ENCODE data around the gene INPP5K. TPM values are rescaled to one million over a fixed set of nuclear protein-coding genes. Genes with fewer than 3 reads are reported as not detected.

Gene INPP5K
- total and polyA plus RNA-seq, 10 of the 15 experiments (the other 5 are each of a cell fraction or from before 2014, with no cell fraction given) = 0.58 to 41.2 (median 23.3) TPM

DNA sequence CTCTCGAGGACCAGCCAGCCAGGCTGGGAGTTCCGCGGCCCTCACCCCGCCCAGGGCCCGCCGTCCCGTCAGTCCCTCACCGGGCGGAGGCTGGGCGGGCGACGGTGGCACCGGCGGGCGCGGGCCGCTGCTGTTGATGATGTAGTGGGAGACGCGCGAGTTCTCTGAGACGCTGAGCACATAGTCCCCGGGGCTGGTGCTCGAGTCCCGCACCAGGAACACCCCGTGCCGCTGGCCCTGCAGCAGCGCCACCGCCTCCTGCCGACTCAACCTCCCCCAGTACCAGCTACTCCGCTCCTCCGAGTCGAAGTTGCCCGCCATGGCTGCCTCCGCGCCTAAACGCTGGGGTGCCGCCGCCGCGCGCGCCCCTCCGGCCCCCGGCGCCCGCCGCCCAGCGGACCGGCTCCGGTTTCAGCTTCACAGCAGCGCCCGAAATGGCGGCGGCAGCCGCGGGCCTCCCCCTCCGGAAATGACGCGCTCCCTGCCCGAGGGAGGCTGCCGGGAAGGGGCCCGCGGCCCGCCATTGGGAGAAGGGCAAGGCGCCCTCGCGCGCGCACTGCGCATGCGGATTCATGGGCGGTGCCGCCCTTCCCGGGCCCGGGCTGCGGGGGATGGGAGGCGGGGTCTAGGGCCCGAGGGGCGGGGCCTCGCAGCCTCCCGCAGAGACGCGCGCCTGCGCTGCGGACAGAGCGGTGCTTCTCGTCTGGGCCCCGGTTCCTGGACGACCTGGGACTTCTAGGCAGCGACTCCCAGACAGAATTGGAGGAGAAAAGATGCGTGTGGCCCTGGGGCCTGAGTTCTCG, 60.4 kb downstream of the INPP5K start, which contains the start of gene CRK (continued):
- TF ChIP-seq SPI1 (IDR thresholded peaks at IDR 0.05; ENCODE audit: borderline replicate concordance, insufficient read depth, low read depth, low read length) = no peak
- TF ChIP-seq ZZZ3 (IDR thresholded peaks at IDR 0.05; ENCODE audit: control insufficient read depth, insufficient read length, low read depth) = no peak
- TF ChIP-seq GABPA (IDR thresholded peaks at IDR 0.05; ENCODE audit: low read depth) = peak; percentile 87
- TF ChIP-seq HDAC6 (IDR thresholded peaks at IDR 0.05; ENCODE audit: unreplicated experiment) = no peak
- TF ChIP-seq POLR2AphosphoS5 (IDR thresholded peaks at IDR 0.05; ENCODE audit: low read length) = peak; percentile 91
- no peak for TF ChIP-seq MLLT1 (IDR thresholded peaks at IDR 0.05)

GRCh38 chr17:1455291-1455796, 61.1 kb downstream of the INPP5K start:
- Histone ChIP-seq H3K4me1 (ENCODE audit: control insufficient read depth, insufficient read depth, low read length) (peaks cover 3% of the 10 kb centered on the region; the same call in 1 of the 2 replicates), H3K36me3 (ENCODE audit: control insufficient read depth in 2 of 2, insufficient read depth in 2 of 2, low read length in 1 of 2) (peaks cover 0 to 6% of the 10 kb centered on the region in 2 experiments; a peak in 1 of 4 replicates), H3K79me2 (ENCODE audit: control insufficient read depth, insufficient read depth, low read length) (peaks cover 51% of the 10 kb centered on the region), H3K27ac (ENCODE audit: control insufficient read depth, insufficient read depth) (peak overlapping the region; percentile 89), H4K20me1 (ENCODE audit: control insufficient read depth, insufficient read depth) (peaks cover 7% of the 10 kb centered on the region; the same call in 1 of the 2 replicates), H3K9ac (ENCODE audit: control insufficient read depth, insufficient read depth, low read length) (peak overlapping the region; percentile 90), H3K4me2 (ENCODE audit: control insufficient read depth, insufficient read depth) (peak overlapping the region; percentile 83), H3K9me3 (replicated peaks; ENCODE audit: control insufficient read depth, insufficient read depth, low read length) (no peaks in the 10 kb centered on the region), H2AFZ (ENCODE audit: control insufficient read depth, low read depth, low read length) (peak overlapping the region; percentile 79), H3K4me3 (peak overlapping the region; percentile 73), H3K27me3 (replicated peaks in 1 of 2; ENCODE audit: control insufficient read depth in 2 of 2, insufficient read depth in 2 of 2, low read length in 1 of 2) (no peaks in the 10 kb centered on the region)
- ChIA-PET RAD21 (ENCODE audit: unreplicated experiment) (interaction anchor here (1.2 to 1.3 kb wide), 2 partner anchors 32 to 93 kb away, joined by 3 to 4 read pairs; no protein-coding TSS in a partner anchor), SMC1A (ENCODE audit: uncharacterized antibody, unreplicated experiment) (interaction anchor here (1.5 kb wide), 1 partner anchor 90 kb away, joined by 5 read pairs; no protein-coding TSS in a partner anchor), POLR2A (interaction anchor here (1.0 to 1.7 kb wide), 4 partner anchors 19 to 61 kb away, joined by 3 to 5 read pairs (median 4); partner anchors contain the start of gene INPP5K), CTCF (interaction anchor here (0.6 to 1.9 kb wide), 4 partner anchors 39 to 90 kb away, joined by 3 to 7 read pairs (median 3); no protein-coding TSS in a partner anchor)
- intact Hi-C loops (cut with micrococcal nuclease; ENCODE audit: unreplicated experiment) = loop anchor here (1.0 kb wide), 1 partner anchor 90 kb away; no protein-coding TSS in a partner anchor
- ATAC-seq (peak; percentile 66), FAIRE-seq (no peak), DNase-seq (ENCODE audit: low read depth, low spot score) (no peak)
- BruUV-seq (replicated peaks) = no TSS peak
- 0% methylated on average over 20 of the region's 31 CpGs for WGBS (ENCODE audit: insufficient coverage, insufficient replicate concordance, low lambda C conversion rate, missing lambda C conversion rate)
- in situ Hi-C loops (cut with MboI) = no loop called here
- no peak for TF ChIP-seq HDGF (IDR thresholded peaks at IDR 0.05)
- no peak for TF ChIP-seq POLR2A (IDR thresholded peaks at IDR 0.05; ENCODE audit: low read depth, low read length)
- no peak for TF ChIP-seq ATF2 (IDR thresholded peaks at IDR 0.05; ENCODE audit: low read length)
- TF ChIP-seq YY1 (IDR thresholded peaks at IDR 0.05; ENCODE audit: low read depth, low read length) = 0 out of 2 replicates have a peak, but pooled peaks have one; percentile 33
- TF ChIP-seq SMC3 (IDR thresholded peaks at IDR 0.05; ENCODE audit: borderline replicate concordance, low read length) = peak; percentile 15; the same call in 1 of the 2 replicates
- peak; percentile 14 to 45; a peak in 3 of 4 replicates for TF ChIP-seq IKZF2 (IDR thresholded peaks at IDR 0.05)
- TF ChIP-seq YBX1 (IDR thresholded peaks at IDR 0.05) = no peak
- no peak for TF ChIP-seq JUND (IDR thresholded peaks at IDR 0.05; ENCODE audit: low read depth, low read length)
- no peak for TF ChIP-seq SMAD5 (IDR thresholded peaks at IDR 0.05; ENCODE audit: low read depth)
